K562 (cell line): ENCODE data around the gene IL36RN. TPM values are rescaled to one million over a fixed set of nuclear protein-coding genes. Genes with fewer than 3 reads are reported as not detected.

Experiments used
- ATAC-seq: fragments of 200-7000 bp; cut with Tn5 transposase; 3 replicates; pipeline ENCODE4 v1.9.1; 2020; ENCODE audit warnings: moderate library complexity
- BruUV-seq: library from RNA; stranded (reverse); fragments of 400-500 nt; replicated peaks from 2 replicates; lab custom pipeline; 2021; lab: Mats Ljungman, UMichigan
- CTCF ChIA-PET: fragments of 300-600 bp; formaldehyde crosslinking; extraction: SDS; loops from one replicate; lab custom pipeline; 2021; ENCODE audit warnings: low intra/inter-chr PET ratio; lab: Yijun Ruan, JAX
- POLR2A ChIA-PET: fragments of 300-600, 350-650 bp; sonication (Branson Sonifier 250); formaldehyde crosslinking; extraction: SDS; loops from one replicate; lab custom pipeline; 2021; ENCODE audit warnings: antibody characterized with exemption, inconsistent platforms; lab: Yijun Ruan, JAX
- DNase-seq, 4 experiments: peaks; one replicate each; pipeline versions ENCODE4 v3.0.0 to v3.0.0-alpha.2; 2011 to 2018; ENCODE audit warnings: low spot score in 3 of 4, mixed read lengths in 3 of 4; ENCODE audit errors: extremely low read depth in 1 of 4
- FAIRE-seq: peaks from 2 replicates; lab custom pipeline; 2011; peaks lifted over from hg19 to GRCh38; lab: Jason Lieb, UNC
- H2AFZ ChIP-seq: 2 replicates; pipeline ENCODE4 v1.6.0; 2011; ENCODE audit warnings: low read depth, low read length, control low read depth, inconsistent platforms
- H3K27ac ChIP-seq: fragments of 200-600 bp; 3 replicates; pipeline ENCODE4 v1.8.0; 2011; ENCODE audit warnings: low read depth, mild to moderate bottlenecking, control low read depth, inconsistent platforms, low read length, moderate library complexity, mixed read lengths; ENCODE audit errors: extremely low read depth
- H3K27me3 ChIP-seq, 2 experiments: fragments of 300-600 bp in 1 of 2; 2 replicates in 1 of 2; 3 replicates in 1 of 2; pipeline versions ENCODE4 v1.6.0 to v1.8.0; 2011; ENCODE audit warnings: inconsistent platforms in 2 of 2, low read length in 2 of 2, mild to moderate bottlenecking in 1 of 2, mixed read lengths in 1 of 2, moderate library complexity in 1 of 2; ENCODE audit not compliant: control insufficient read depth in 2 of 2, insufficient read depth in 2 of 2
- H3K36me3 ChIP-seq: fragments of 300-600 bp; 3 replicates; pipeline ENCODE4 v1.8.0; 2011; ENCODE audit warnings: mild to moderate bottlenecking, low read length, inconsistent platforms; ENCODE audit not compliant: control insufficient read depth, insufficient read depth
- H3K4me1 ChIP-seq, 2 experiments: fragments of 200-600 bp in 1 of 2; replicated peaks in 1 of 2; 2 replicates in 1 of 2; 3 replicates in 1 of 2; pipeline versions ENCODE4 v1.5.1 to v1.8.0; 2011; ENCODE audit warnings: inconsistent platforms in 2 of 2, low read length in 2 of 2, mild to moderate bottlenecking in 1 of 2, mixed read lengths in 1 of 2, moderate library complexity in 1 of 2; ENCODE audit not compliant: control insufficient read depth in 2 of 2, insufficient read depth in 2 of 2
- H3K4me2 ChIP-seq: 2 replicates; pipeline ENCODE4 v1.6.1; 2011; ENCODE audit warnings: low read length, control low read depth, inconsistent platforms, mixed read lengths; ENCODE audit not compliant: insufficient read depth
- H3K4me3 ChIP-seq: fragments of 200-600 bp; sonication (generic), shearing (Covaris generic); 2 replicates; pipeline ENCODE4 v1.5.1; 2016; ENCODE audit warnings: control low read depth, inconsistent platforms
- H3K79me2 ChIP-seq: fragments of 200-600 bp; 3 replicates; pipeline ENCODE4 v1.8.0; 2011; ENCODE audit warnings: low read length, inconsistent platforms; ENCODE audit not compliant: control insufficient read depth, insufficient read depth
- H3K9ac ChIP-seq, 2 experiments: 2 replicates each; pipeline versions ENCODE4 v1.6.0 to v1.6.1; 2011; ENCODE audit warnings: low read depth in 2 of 2, low read length in 2 of 2, control low read depth in 1 of 2, inconsistent platforms in 1 of 2, mild to moderate bottlenecking in 1 of 2, mixed read lengths in 1 of 2; ENCODE audit not compliant: insufficient read depth in 1 of 2
- H3K9me1 ChIP-seq: one replicate; pipeline ENCODE4 v1.6.0; 2011; ENCODE audit warnings: inconsistent platforms, mild to moderate bottlenecking, low read length, moderate library complexity; ENCODE audit not compliant: control insufficient read depth, insufficient read depth
- H3K9me3 ChIP-seq: replicated peaks from 2 replicates; pipeline ENCODE4 v1.5.1; 2011; ENCODE audit warnings: low read depth, low read length, inconsistent platforms; ENCODE audit not compliant: control insufficient read depth, insufficient read depth
- H4K20me1 ChIP-seq: replicated peaks from 2 replicates; pipeline ENCODE4 v1.6.1; 2011; ENCODE audit warnings: low read length, inconsistent platforms, mixed read lengths; ENCODE audit not compliant: control insufficient read depth, insufficient read depth
- CEBPZ ChIP-seq: fragments of 150-350 bp; IDR thresholded peaks from 2 replicates; pipeline ENCODE4 v1.6.1; 2014; ENCODE audit warnings: low read depth, mild to moderate bottlenecking, low read length, borderline replicate concordance
- NCOA2 ChIP-seq, 2 experiments: fragments of 450-650 bp; IDR thresholded peaks; 2 replicates each; pipeline ENCODE4 v1.6.1; 2018; ENCODE audit warnings: mild to moderate bottlenecking in 2 of 2, moderate library complexity in 1 of 2; ENCODE audit not compliant: partially characterized antibody in 2 of 2
- OTX1 ChIP-seq: fragments of 450-650 bp; formaldehyde crosslinking; IDR thresholded peaks from 2 replicates; pipeline ENCODE4 v1.4.0; 2022; ENCODE audit warnings: mild to moderate bottlenecking
- SETDB1 ChIP-seq: IDR thresholded peaks from one replicate; pipeline ENCODE4 v1.6.1; 2012; ENCODE audit warnings: low read length, control low read depth, inconsistent platforms
- ZNF3 ChIP-seq: fragments of 250-450 bp; sonication (Bioruptor Pico); IDR thresholded peaks from 2 replicates; pipeline ENCODE4 v1.5.0; 2021; ENCODE audit warnings: mild to moderate bottlenecking, moderate library complexity
- ZNF512 ChIP-seq: IDR thresholded peaks from 2 replicates; pipeline ENCODE4 v1.6.1; 2016; ENCODE audit warnings: missing genetic modification characterization, missing compliant biosample characterization
- ZNF639 ChIP-seq, 2 experiments: fragments of 200-800 bp in 1 of 2; sonication (Bioruptor generic) in 1 of 2; sonication (generic) in 1 of 2; formaldehyde crosslinking in 1 of 2; IDR thresholded peaks in 1 of 2; conservative IDR thresholded peaks in 1 of 2; 2 replicates each; pipeline versions ENCODE4 v1.5.0 to v1.6.1; 2016 to 2020; ENCODE audit warnings: missing compliant biosample characterization in 1 of 2, missing genetic modification characterization in 1 of 2, missing genetic modification reagents in 1 of 2
- WGBS: fragments of 100-300 bp; shearing (Covaris generic); methylation state at CpG from one replicate; pipeline ENCODE4 v1.1.6; 2016; ENCODE audit warnings: low coverage, mixed read lengths; ENCODE audit not compliant: insufficient coverage; ENCODE audit errors: missing lambda C conversion rate; 5-methylcytosine and 5-hydroxymethylcytosine counted together
- in situ Hi-C: fragments of 300-500 bp; cut with MboI; formaldehyde crosslinking; loops from 4 replicates; pipeline ENCODE4 v1.15.0; 2018; ENCODE audit warnings: inconsistent platforms, mixed read lengths
- intact Hi-C: fragments of 100-400 bp; cut with micrococcal nuclease; formaldehyde crosslinking; loops from 2 replicates; pipeline ENCODE4 v1.14.2; 2022
- polyA plus RNA-seq, 8 experiments: library from polyadenylated mRNA; depleted of rRNA in 4 of 8; stranded (reverse) in 5 of 8; unstranded in 3 of 8; fragments of >200 nt; fragmentation: Nextera tagmentation in 2 of 8; fragmentation: Illumina TruSeq in 1 of 8; extraction: Ambion mirVana in 2 of 8; extraction: Trizol in 1 of 8; gene quantifications; 2 replicates each; pipeline versions ENCODE4 v1.2.1 to v1.2.3, GENCODE V29; 2011 to 2014; ENCODE audit warnings: inconsistent platforms in 1 of 8, missing spikeins in 1 of 8
- total RNA-seq, 7 experiments: library from RNA; depleted of rRNA in 6 of 7; stranded (reverse); fragments of >200 nt in 6 of 7; fragmentation: Illumina TruSeq in 2 of 7; extraction: Trizol in 2 of 7; gene quantifications; 2 replicates each; pipeline versions ENCODE4 v1.2.1 to v1.2.3, GENCODE V29; 2011 to 2021; ENCODE audit warnings: low replicate concordance in 1 of 7

The IL36RN gene
- total and polyA plus RNA-seq, 9 of the 15 experiments (the other 6 are each of a cell fraction or from before 2014, with no cell fraction given), result not detected

- TF ChIP-seq ZNF639 (CRISPR knock-in tag; conservative IDR thresholded peaks at IDR 0.05 in 1 of 2, IDR thresholded peaks at IDR 0.05 in 1 of 2) (no peak), ZNF512 (tag) (peak; percentile 64)
These were observed 495 bp upstream of the IL36RN start (continued) for GRCh38 chr2:113058411-113058994.

- Histone ChIP-seq H3K9me1 (no peaks in the 10 kb centered on the region), H3K27ac (no peak overlapping the region), H3K9me3 (no peaks in the 10 kb centered on the region), H2AFZ (no peak overlapping the region), H3K27me3 (peaks cover 0 to 22% of the 10 kb centered on the region in 2 experiments; a peak in 3 of 5 replicates), H3K4me2 (no peak overlapping the region), H4K20me1 (no peaks in the 10 kb centered on the region), H3K4me3 (no peak overlapping the region), H3K4me1 (no peaks in the 10 kb centered on the region), H3K79me2 (no peaks in the 10 kb centered on the region), H3K36me3 (no peaks in the 10 kb centered on the region), H3K9ac (no peak overlapping the region)
- intact Hi-C loops, result no loop called here
- no TSS peak for BruUV-seq
- ChIA-PET CTCF (no interaction called here), POLR2A (no interaction called here)
- ATAC-seq (no peak), FAIRE-seq (no peak), DNase-seq (no peak)
- in situ Hi-C loops, result no loop called here
- 1% methylated on average over 4 of the region's 4 CpGs for WGBS
- TF ChIP-seq ZNF3 (CRISPR knock-in tag), result no peak
- TF ChIP-seq OTX1 (CRISPR knock-in tag), result no peak
- no peak for TF ChIP-seq SETDB1
- no peak for TF ChIP-seq NCOA2 (IDR thresholded peaks at IDR 0.05; ENCODE audit: partially characterized antibody in 2 of 2)
- TF ChIP-seq CEBPZ, result no peak
These were observed 1.4 kb downstream of the IL36RN start for GRCh38 chr2:113060396-113060795.
